ENCODE results near the gene PEAK3. TPM values are rescaled to one million over a fixed set of nuclear protein-coding genes. Genes with fewer than 3 reads are reported as not detected.

Gene PEAK3
- total RNA-seq, 1 donor from 2014 or later, result 0.50 TPM

- Mint-ChIP-seq H3K27me3 (ENCODE audit: low read depth) (no peaks in the 10 kb centered on the region), H3K4me3 (ENCODE audit: unreplicated experiment) (no peak overlapping the region), H3K36me3 (ENCODE audit: low read depth) (no peaks in the 10 kb centered on the region), H3K4me1 (ENCODE audit: low read depth) (peaks cover 3% of the 10 kb centered on the region), H3K27ac (ENCODE audit: unreplicated experiment) (no peak overlapping the region), H3K9me3 (ENCODE audit: low read depth) (no peaks in the 10 kb centered on the region)
- no peak for DNase-seq (ENCODE audit: low spot score)
- TF ChIP-seq CTCF (IDR thresholded peaks at IDR 0.05), result no peak
Measured at GRCh38 chr19:2252055-2252796, 29.7 kb downstream of the PEAK3 start.

- TF ChIP-seq CTCF (IDR thresholded peaks at IDR 0.05), result no peak
- Mint-ChIP-seq H3K36me3 (ENCODE audit: low read depth) (no peaks in the 10 kb centered on the region), H3K9me3 (ENCODE audit: low read depth) (no peaks in the 10 kb centered on the region), H3K4me1 (ENCODE audit: low read depth) (peaks cover 3% of the 10 kb centered on the region), H3K27me3 (ENCODE audit: low read depth) (no peaks in the 10 kb centered on the region), H3K4me3 (ENCODE audit: unreplicated experiment) (no peak overlapping the region), H3K27ac (ENCODE audit: unreplicated experiment) (no peak overlapping the region)
- DNase-seq (ENCODE audit: low spot score), result no peak
Measured at GRCh38 chr19:2251106-2252054, 30.6 kb downstream of the PEAK3 start.

GRCh38 chr19:2250766-2251105, 31.2 kb downstream of the PEAK3 start:
- Mint-ChIP-seq H3K27me3 (ENCODE audit: low read depth) (no peaks in the 10 kb centered on the region), H3K4me3 (ENCODE audit: unreplicated experiment) (no peak overlapping the region), H3K36me3 (ENCODE audit: low read depth) (peaks cover 2% of the 10 kb centered on the region), H3K4me1 (ENCODE audit: low read depth) (peaks cover 3% of the 10 kb centered on the region), H3K9me3 (ENCODE audit: low read depth) (no peaks in the 10 kb centered on the region), H3K27ac (ENCODE audit: unreplicated experiment) (no peak overlapping the region)
- DNase-seq (ENCODE audit: low spot score), result no peak
- no peak for TF ChIP-seq CTCF (IDR thresholded peaks at IDR 0.05)

GRCh38 chr19:2249880-2250765, 31.9 kb downstream of the PEAK3 start:
- peaks cover 5% of the 10 kb centered on the region for H3K36me3 Mint-ChIP-seq (ENCODE audit: low read depth)
- H3K4me3 Mint-ChIP-seq (ENCODE audit: unreplicated experiment), result no peak overlapping the region
- TF ChIP-seq CTCF (IDR thresholded peaks at IDR 0.05), result no peak
- no peak overlapping the region for H3K27ac Mint-ChIP-seq (ENCODE audit: unreplicated experiment)
- no peaks in the 10 kb centered on the region for H3K9me3 Mint-ChIP-seq (ENCODE audit: low read depth)
- H3K4me1 Mint-ChIP-seq (ENCODE audit: low read depth), result peaks cover 3% of the 10 kb centered on the region
- no peak for DNase-seq (ENCODE audit: low spot score)
- H3K27me3 Mint-ChIP-seq (ENCODE audit: low read depth), result no peaks in the 10 kb centered on the region
